Measurements from ENCODE around the gene NIPSNAP3A.

Gene NIPSNAP3A

DNA sequence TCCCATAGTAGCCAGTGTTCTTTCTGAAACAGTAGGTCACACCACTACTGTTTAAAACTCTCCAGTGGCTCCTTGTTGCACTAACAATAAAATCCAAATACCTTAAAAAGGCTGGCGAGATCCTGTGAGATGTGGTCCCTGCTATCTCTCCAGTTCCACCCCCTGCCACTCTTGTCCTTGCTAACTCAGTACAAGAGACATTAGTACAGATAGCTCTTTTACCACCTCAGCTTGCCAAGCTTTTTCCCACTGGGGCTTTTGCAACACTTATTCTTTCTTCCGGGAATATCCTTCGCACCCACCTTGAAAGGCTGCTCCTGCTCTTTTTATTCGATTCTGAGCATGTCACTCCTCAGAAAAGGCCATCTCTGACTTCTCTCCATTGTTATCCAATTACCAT, 31.3 kb downstream of the NIPSNAP3A start:
- no peak overlapping the region for H3K4me3 ChIP-seq (ENCODE audit: low read length)
- no peak overlapping the region for H2AFZ ChIP-seq (ENCODE audit: low read depth, low read length)
- no peaks in the 10 kb centered on the region for H3K4me1 ChIP-seq (ENCODE audit: insufficient read depth, low read length)
- no peaks in the 10 kb centered on the region for H3K9me3 ChIP-seq (ENCODE audit: low read length)
- peaks cover 10% of the 10 kb centered on the region for H3K36me3 ChIP-seq (ENCODE audit: insufficient read depth, low read length)
- no peaks in the 10 kb centered on the region for H3K27me3 ChIP-seq (ENCODE audit: insufficient read depth, low read length)

DNA sequence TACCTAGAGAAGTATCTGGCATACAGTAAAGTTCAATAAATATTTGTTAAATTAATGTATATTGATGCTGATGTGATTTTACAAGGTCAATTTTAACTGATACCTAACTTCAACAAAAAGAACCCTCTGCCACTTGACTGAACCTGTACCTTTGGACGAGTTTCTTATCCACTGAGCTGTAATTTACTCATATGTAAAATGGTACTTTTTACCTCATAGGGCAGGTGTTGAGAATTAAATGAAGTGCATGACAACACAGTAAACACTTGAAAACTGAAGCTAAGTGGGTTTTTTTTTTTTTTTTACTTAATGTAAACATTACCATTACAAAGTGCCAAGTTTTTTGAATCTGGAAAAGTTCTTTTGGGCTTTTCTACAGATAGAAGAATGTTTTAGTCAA, 31.9 kb downstream of the NIPSNAP3A start:
- Histone ChIP-seq H3K4me3 (ENCODE audit: low read length) (no peak overlapping the region), H3K4me1 (ENCODE audit: insufficient read depth, low read length) (no peaks in the 10 kb centered on the region), H2AFZ (ENCODE audit: low read depth, low read length) (no peak overlapping the region), H3K27me3 (ENCODE audit: insufficient read depth, low read length) (no peaks in the 10 kb centered on the region), H3K9me3 (ENCODE audit: low read length) (no peaks in the 10 kb centered on the region), H3K36me3 (ENCODE audit: insufficient read depth, low read length) (peaks cover 16% of the 10 kb centered on the region)

DNA sequence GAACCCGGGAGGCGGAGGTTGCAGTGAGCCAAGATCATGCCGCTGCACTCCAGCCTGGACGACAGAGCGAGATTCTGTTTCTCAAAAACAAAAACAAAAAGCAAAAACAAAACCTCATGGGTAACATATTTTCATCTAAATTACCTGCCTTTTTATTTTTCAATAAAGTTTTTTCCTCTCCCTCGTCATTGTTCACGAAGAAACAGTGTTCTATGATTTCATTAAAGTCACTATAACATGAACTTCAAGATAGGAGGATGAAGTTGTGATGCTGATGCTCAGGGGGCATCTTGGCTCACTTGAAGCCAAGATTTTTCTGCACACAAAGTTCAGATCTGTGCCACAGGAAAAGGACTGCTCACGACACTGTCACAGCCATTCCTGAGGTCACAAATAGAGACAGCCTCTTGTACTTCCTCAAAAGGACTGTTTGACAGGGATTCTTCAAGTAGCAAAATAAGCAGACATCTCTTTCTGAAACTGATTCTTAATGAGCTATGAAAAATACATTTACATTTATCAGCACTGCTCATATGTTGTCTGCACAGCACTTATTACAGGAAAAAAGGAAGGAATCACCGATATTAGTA, 32.6 kb downstream of the NIPSNAP3A start:
- Histone ChIP-seq H3K9me3 (ENCODE audit: low read length) (no peaks in the 10 kb centered on the region), H3K4me1 (ENCODE audit: insufficient read depth, low read length) (no peaks in the 10 kb centered on the region), H3K27me3 (ENCODE audit: insufficient read depth, low read length) (no peaks in the 10 kb centered on the region), H3K36me3 (ENCODE audit: insufficient read depth, low read length) (peaks cover 23% of the 10 kb centered on the region), H3K4me3 (ENCODE audit: low read length) (no peak overlapping the region), H2AFZ (ENCODE audit: low read depth, low read length) (no peak overlapping the region)

DNA sequence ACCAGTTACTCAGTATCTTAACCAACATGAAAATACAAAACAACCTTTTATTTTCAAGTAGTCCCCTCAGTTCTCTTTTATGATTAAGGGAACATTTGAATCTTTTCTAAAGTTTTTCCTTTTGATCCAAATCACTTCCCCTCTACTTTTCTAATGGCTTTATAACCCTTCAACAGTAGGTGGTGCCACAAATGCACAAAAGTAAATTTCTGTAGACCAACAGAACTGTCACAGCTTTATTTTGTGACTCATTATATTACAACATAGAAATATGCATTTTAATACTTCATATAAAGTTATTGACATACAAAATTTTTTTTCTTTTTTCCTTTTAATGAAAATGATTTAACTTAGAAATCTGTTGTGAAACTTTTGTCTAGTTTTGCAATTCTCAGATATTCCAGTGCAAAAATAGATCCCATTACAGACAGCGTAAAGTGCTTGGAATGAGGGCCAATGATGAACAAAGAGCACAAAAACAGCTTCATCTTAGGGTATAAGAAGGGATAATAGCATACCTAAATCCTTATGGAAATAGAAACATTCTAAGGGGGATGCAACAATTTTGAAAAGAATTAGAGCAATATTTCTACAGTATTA, 33.4 kb downstream of the NIPSNAP3A start:
- no peak overlapping the region for H2AFZ ChIP-seq (ENCODE audit: low read depth, low read length)
- no peak overlapping the region for H3K4me3 ChIP-seq (ENCODE audit: low read length)
- no peaks in the 10 kb centered on the region for H3K4me1 ChIP-seq (ENCODE audit: insufficient read depth, low read length)
- H3K27me3 ChIP-seq (ENCODE audit: insufficient read depth, low read length), result no peaks in the 10 kb centered on the region
- no peaks in the 10 kb centered on the region for H3K9me3 ChIP-seq (ENCODE audit: low read length)
- peaks cover 31% of the 10 kb centered on the region for H3K36me3 ChIP-seq (ENCODE audit: insufficient read depth, low read length)

DNA sequence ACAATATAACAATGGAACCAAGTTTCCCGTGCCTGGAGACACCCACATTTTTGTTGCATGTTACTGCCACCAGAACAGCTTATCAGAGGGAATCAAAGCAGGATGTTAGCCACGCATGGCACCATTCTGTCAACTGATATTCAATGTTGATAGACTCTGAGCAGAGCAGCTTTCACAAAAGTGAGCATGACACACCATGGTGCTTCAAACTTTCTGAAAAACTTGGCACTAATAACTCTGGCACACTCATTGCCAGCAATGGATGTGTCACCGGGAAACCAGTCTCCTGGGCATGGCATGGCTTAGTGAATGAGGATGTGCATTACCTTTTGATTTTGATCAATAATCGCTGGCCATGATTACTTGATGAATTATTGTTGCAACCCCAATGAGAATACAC, 36.1 kb downstream of the NIPSNAP3A start:
- no peaks in the 10 kb centered on the region for H3K9me3 ChIP-seq (ENCODE audit: low read length)
- no peak overlapping the region for H2AFZ ChIP-seq (ENCODE audit: low read depth, low read length)
- H3K27me3 ChIP-seq (ENCODE audit: insufficient read depth, low read length), result no peaks in the 10 kb centered on the region
- no peak overlapping the region for H3K4me3 ChIP-seq (ENCODE audit: low read length)
- no peaks in the 10 kb centered on the region for H3K4me1 ChIP-seq (ENCODE audit: insufficient read depth, low read length)
- H3K36me3 ChIP-seq (ENCODE audit: insufficient read depth, low read length), result peaks cover 58% of the 10 kb centered on the region

DNA sequence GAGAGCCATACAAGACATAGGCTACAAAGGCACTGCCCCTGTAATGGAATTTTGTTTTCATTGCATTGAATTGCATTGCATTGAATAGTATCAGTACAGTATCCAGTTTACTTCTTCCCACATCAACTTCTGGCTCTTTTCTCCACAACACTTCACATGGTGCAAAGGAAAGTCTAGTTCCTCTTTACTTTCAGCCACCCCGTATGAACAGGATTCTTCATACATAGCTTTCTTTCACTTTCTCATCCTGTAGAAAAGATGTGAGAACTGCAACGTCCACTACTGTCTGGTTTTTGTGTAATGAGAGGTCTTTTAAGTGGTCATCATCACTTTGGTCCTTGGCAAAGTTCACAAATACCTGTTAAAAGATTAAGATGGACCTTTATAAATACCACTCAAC, 36.6 kb downstream of the NIPSNAP3A start:
- peaks cover 63% of the 10 kb centered on the region for H3K36me3 ChIP-seq (ENCODE audit: insufficient read depth, low read length)
- no peaks in the 10 kb centered on the region for H3K27me3 ChIP-seq (ENCODE audit: insufficient read depth, low read length)
- no peaks in the 10 kb centered on the region for H3K9me3 ChIP-seq (ENCODE audit: low read length)
- no peak overlapping the region for H3K4me3 ChIP-seq (ENCODE audit: low read length)
- H3K4me1 ChIP-seq (ENCODE audit: insufficient read depth, low read length), result no peaks in the 10 kb centered on the region
- no peak overlapping the region for H2AFZ ChIP-seq (ENCODE audit: low read depth, low read length)

DNA sequence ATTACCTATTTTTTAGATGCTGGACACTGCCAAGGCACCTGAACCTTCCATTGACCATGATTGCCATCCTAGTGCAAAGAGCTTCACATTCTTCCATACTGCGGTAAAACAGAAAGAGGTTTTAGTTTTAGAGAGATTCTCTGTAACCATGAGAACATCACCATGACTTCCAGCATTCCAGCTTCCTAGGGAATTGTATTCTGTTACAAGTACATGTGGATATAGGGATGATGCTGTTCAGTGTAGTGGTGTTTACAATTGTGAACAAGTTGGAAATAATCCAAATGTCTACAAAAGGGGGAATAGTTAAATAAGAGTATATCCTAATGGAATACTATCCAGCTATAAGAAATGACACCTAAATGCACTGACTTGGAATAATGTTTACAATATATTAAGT, 38.8 kb downstream of the NIPSNAP3A start:
- Histone ChIP-seq H3K36me3 (ENCODE audit: insufficient read depth, low read length) (peaks cover 83% of the 10 kb centered on the region), H2AFZ (ENCODE audit: low read depth, low read length) (no peak overlapping the region), H3K4me3 (ENCODE audit: low read length) (no peak overlapping the region), H3K27me3 (ENCODE audit: insufficient read depth, low read length) (no peaks in the 10 kb centered on the region), H3K9me3 (ENCODE audit: low read length) (no peaks in the 10 kb centered on the region), H3K4me1 (ENCODE audit: insufficient read depth, low read length) (no peaks in the 10 kb centered on the region)

DNA sequence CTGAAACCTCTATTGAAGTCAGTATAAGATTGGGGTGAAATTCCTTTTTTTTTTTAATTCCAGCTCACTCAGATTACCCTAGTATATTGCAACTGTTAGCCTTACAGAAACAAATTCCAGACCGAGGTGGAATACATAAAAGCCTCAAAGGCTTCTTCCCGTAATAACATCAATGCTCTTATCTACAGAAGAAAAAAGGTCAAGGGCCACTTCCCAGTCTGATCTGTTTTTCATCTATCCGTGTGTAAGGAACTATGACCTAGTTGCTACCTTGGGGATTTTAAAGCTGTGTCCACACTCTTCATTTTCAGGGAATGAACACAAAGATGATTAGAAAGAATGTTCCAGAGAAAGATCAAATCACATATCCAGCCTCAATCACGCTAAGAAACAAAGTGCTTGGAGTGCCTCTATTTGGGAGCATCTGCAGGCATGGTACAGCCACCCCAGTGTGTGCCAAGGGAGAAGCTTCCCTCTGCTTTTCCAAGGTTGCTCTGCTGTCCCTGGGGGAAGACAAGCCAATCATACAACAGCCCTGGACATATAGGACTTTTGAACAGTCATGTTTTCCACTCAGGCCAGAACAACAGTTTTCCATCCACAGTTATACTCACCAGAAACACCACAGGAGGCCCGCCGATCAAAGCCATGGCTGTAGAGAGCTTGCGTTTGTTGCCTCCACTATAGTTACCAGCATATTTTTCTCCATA, 40.0 kb downstream of the NIPSNAP3A start:
- Histone ChIP-seq H3K4me3 (ENCODE audit: low read length) (no peak overlapping the region), H3K27me3 (ENCODE audit: insufficient read depth, low read length) (no peaks in the 10 kb centered on the region), H2AFZ (ENCODE audit: low read depth, low read length) (no peak overlapping the region), H3K4me1 (ENCODE audit: insufficient read depth, low read length) (no peaks in the 10 kb centered on the region), H3K9me3 (ENCODE audit: low read length) (no peaks in the 10 kb centered on the region), H3K36me3 (ENCODE audit: insufficient read depth, low read length) (peaks cover 92% of the 10 kb centered on the region)

DNA sequence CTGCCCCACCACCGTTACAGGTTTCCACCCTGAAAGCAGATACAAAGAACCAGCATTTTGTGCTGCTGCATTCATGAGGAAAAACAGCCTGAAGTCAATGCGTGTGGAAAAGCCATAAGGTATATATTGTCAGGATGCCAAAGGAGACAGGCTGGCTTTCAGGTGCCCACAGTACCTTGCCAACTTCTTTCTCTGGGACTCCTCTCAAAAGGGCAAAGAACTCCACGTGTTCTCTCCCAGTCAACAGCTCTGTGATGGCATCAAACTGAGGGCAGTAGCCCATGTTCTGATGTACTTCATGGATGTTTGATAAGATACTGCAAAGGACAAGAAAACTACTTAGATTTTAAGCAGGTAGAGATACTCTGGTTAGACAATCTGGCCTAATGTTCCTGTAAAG, 40.8 kb downstream of the NIPSNAP3A start:
- Histone ChIP-seq H3K4me1 (ENCODE audit: insufficient read depth, low read length) (no peaks in the 10 kb centered on the region), H3K9me3 (ENCODE audit: low read length) (no peaks in the 10 kb centered on the region), H3K36me3 (ENCODE audit: insufficient read depth, low read length) (peaks cover 97% of the 10 kb centered on the region), H2AFZ (ENCODE audit: low read depth, low read length) (no peak overlapping the region), H3K4me3 (ENCODE audit: low read length) (no peak overlapping the region), H3K27me3 (ENCODE audit: insufficient read depth, low read length) (no peaks in the 10 kb centered on the region)

DNA sequence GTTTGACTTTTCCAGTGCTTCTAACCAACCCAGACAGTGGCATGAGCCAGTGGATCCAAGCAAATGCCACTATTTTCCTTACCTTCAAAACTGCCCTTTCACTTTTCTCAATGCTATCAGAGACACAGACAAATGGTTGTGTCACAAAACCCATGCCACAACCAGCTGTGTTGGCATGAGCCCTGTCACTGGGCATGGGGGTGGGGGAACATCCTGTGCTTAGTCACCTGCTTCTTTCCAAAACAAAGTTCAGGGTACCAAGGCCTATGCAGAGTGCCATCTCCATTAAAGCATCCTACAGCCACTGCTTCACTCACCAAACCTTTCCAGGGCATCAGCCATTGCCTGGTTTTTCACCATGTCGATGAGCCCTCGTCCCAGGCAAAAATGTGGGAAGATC, 46.6 kb downstream of the NIPSNAP3A start:
- Histone ChIP-seq H3K36me3 (ENCODE audit: insufficient read depth, low read length) (peaks cover 95% of the 10 kb centered on the region), H3K27me3 (ENCODE audit: insufficient read depth, low read length) (no peaks in the 10 kb centered on the region), H3K9me3 (ENCODE audit: low read length) (no peaks in the 10 kb centered on the region), H3K4me1 (ENCODE audit: insufficient read depth, low read length) (no peaks in the 10 kb centered on the region), H2AFZ (ENCODE audit: low read depth, low read length) (no peak overlapping the region), H3K4me3 (ENCODE audit: low read length) (no peak overlapping the region)

DNA sequence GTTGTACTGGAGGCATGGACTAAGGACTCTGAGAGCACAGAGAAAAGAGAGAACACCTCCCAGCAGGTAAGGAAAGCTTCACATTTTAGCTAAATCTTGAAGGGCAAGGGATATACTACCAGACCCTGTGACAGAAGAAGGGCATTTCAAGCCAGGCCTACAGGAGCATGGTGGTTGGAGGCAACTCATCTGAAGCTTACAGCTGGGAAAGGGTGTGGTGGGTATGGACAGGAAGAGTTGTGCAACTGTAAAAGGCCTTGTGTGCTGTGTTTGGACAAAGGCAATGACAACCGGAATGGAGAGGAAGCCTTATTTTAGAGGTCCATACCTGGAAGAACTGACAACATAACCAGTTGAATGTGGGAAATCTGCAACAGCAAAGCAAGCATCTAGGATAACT, 47.6 kb downstream of the NIPSNAP3A start:
- no peak overlapping the region for H3K4me3 ChIP-seq (ENCODE audit: low read length)
- no peaks in the 10 kb centered on the region for H3K9me3 ChIP-seq (ENCODE audit: low read length)
- H3K36me3 ChIP-seq (ENCODE audit: insufficient read depth, low read length), result peaks cover 94% of the 10 kb centered on the region
- H3K4me1 ChIP-seq (ENCODE audit: insufficient read depth, low read length), result no peaks in the 10 kb centered on the region
- H3K27me3 ChIP-seq (ENCODE audit: insufficient read depth, low read length), result no peaks in the 10 kb centered on the region
- H2AFZ ChIP-seq (ENCODE audit: low read depth, low read length), result no peak overlapping the region

DNA sequence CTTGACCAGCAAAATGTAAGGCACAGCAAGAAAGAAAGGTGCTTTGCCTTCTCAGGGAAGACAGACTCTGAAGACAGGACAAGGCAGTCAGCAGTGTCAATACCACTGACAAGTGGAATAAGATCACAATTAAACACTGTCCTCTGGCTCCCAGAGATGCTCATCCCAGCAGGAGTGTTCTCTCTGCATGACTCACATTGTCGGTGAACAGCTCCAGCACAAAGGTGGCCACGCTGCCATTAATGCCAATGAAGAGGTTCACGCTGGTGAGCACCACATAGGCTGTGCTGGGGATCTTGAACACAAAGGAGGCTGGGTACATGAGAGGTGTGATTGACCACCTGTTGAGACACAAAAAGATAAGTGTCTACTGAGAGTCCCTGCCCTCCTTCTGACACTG, 48.4 kb downstream of the NIPSNAP3A start:
- H3K36me3 ChIP-seq (ENCODE audit: insufficient read depth, low read length), result peaks cover 95% of the 10 kb centered on the region
- no peaks in the 10 kb centered on the region for H3K4me1 ChIP-seq (ENCODE audit: insufficient read depth, low read length)
- no peaks in the 10 kb centered on the region for H3K27me3 ChIP-seq (ENCODE audit: insufficient read depth, low read length)

DNA sequence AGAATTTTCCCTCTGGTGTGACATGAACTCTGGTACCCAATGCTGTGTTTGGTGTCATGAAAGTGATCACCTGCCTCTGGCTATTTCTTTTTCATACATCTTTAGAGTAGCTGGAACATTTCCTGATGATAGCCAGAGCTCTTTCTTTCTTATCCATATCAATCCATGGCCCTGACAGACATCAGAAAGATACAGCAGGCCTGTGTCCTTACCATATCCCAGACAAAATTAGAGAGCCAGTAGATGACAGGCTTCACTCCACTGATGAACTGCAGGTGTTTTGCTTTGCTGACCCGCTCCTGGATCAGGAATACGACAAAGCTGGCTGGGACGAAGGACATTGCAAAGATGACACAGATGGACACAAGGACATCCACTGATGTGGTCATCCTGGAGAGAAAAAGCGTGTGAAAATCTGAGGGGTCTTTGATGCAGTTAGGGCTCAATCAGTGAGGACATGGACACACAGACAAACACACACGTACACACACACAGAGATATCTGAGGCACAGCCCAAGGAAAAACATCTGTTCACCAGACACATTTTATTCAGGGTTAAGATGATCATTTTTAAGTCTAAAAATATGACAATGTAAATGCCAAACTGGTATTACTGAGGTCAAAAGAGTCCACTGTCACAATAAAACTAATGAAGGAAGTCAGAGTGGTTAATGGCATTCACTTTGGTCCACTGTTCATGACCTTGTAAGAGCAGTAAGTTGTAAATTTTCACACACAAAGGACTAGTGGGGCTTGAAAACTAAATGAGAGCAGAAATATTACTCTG, 50.9 kb downstream of the NIPSNAP3A start:
- no peaks in the 10 kb centered on the region for H3K27me3 ChIP-seq (ENCODE audit: insufficient read depth, low read length)
- H3K4me1 ChIP-seq (ENCODE audit: insufficient read depth, low read length), result no peaks in the 10 kb centered on the region
- no peak overlapping the region for H2AFZ ChIP-seq (ENCODE audit: low read depth, low read length)
- H3K4me3 ChIP-seq (ENCODE audit: low read length), result no peak overlapping the region
- no peaks in the 10 kb centered on the region for H3K9me3 ChIP-seq (ENCODE audit: low read length)
- H3K36me3 ChIP-seq (ENCODE audit: insufficient read depth, low read length), result peaks cover 90% of the 10 kb centered on the region

More for the DNA sequence above, 48.4 kb downstream of the NIPSNAP3A start:
- Histone ChIP-seq H2AFZ (ENCODE audit: low read depth, low read length) (no peak overlapping the region), H3K9me3 (ENCODE audit: low read length) (no peaks in the 10 kb centered on the region), H3K4me3 (ENCODE audit: low read length) (no peak overlapping the region)

Data from neuron (in vitro differentiated cells).